Spinal cord (tissue), 10 donors: ENCODE results near the gene TMPRSS9. TPM values are rescaled to one million over a fixed set of nuclear protein-coding genes. Genes with fewer than 3 reads are reported as not detected.
"Not testable (repeated sequence)": the region's sequence is repeated elsewhere in the genome, so short reads cannot be mapped to it uniquely, and the experiment has no call there.

Experiments used
- DNase-seq, 6 donors: peaks; one replicate each; pipeline versions ENCODE4 v3.0.0 to v3.0.0-alpha.2; 2013 to 2015; ENCODE audit warnings: low spot score in 6 of 6, low read depth in 4 of 6
- H3K27ac ChIP-seq: one replicate; pipeline ENCODE4 v1.5.1; 2013; ENCODE audit warnings: low read depth, low read length, control low read depth
- H3K27me3 ChIP-seq: one replicate; pipeline ENCODE4 v1.6.1; 2013; ENCODE audit warnings: low read length; ENCODE audit not compliant: control insufficient read depth, insufficient read depth
- H3K36me3 ChIP-seq: one replicate; pipeline ENCODE4 v1.6.1; 2013; ENCODE audit warnings: low read length; ENCODE audit not compliant: control insufficient read depth, insufficient read depth
- H3K4me1 ChIP-seq: one replicate; pipeline ENCODE4 v1.6.1; 2013; ENCODE audit warnings: low read length; ENCODE audit not compliant: control insufficient read depth, insufficient read depth
- H3K4me3 ChIP-seq: one replicate; pipeline ENCODE4 v1.5.1; 2013; ENCODE audit warnings: low read depth, low read length, control low read depth
- H3K9me3 ChIP-seq: one replicate; pipeline ENCODE4 v1.6.1; 2013; ENCODE audit warnings: low read length; ENCODE audit not compliant: control insufficient read depth, insufficient read depth
- WGBS: methylation state at CpG from one replicate; pipeline ENCODE4 v1.1.5; 2013; ENCODE audit warnings: missing lambda C conversion rate; ENCODE audit not compliant: insufficient coverage; 5-methylcytosine and 5-hydroxymethylcytosine counted together
- polyA plus RNA-seq, 2 donors: library from polyadenylated mRNA; unstranded; fragments of 120-200 nt; gene quantifications; one replicate each; pipeline ENCODE4 v1.2.1, GENCODE V29; 2013; ENCODE audit not compliant: insufficient read length in 2 of 2
- total RNA-seq, 2 donors: library from RNA; depleted of rRNA in 1 of 2; stranded (reverse); fragments of 120-200 nt in 1 of 2; fragments of >200 nt in 1 of 2; gene quantifications; one replicate each; pipeline versions ENCODE4 v1.2.3 to v1.2.4, GENCODE V29; 2013 to 2014
- donor health status: healthy.

Gene TMPRSS9
- total and polyA plus RNA-seq, 4 donors, result 0.33 to 3.8 (median 1.4) TPM

DNA sequence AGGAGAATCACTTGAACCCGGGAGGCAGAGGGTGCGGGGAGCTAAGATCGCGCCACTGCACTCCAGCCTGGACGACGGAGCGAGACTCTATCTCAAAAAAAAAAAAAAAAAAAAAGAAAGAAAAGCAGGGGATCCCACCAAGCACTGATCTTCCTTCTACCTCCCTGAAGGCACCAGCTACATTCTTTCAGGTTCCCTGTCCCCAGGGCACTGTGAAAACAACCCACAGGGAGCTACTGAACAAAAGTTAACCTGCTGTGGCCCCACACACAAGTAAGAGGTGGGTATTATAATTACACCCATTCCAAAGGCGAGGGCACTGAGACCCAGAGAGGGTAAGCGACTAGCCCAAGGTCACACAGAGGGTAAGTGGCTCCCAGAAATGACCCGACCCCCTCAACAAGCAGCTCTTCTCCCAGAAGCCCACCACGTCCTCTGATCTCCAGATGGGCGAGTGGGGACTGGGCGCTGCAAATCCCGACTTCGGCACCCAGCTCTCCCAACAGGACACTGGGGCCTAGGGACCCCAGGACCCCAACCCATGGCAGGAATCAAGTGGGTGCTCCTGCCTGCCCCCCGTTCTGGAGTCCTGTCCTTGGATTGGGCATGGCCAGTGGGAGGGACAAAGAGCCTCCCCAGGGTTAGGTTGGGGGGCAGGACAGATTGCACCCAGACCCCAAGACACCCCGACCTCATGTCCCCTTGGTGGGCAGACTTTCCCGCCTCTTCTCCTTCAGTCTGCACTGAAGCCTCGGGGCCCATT lies 94.3 kb downstream of the TMPRSS9 start:
- Histone ChIP-seq H3K36me3 (peaks cover 44% of the 10 kb centered on the region), H3K4me3 (no peak overlapping the region), H3K27me3 (no peaks in the 10 kb centered on the region), H3K27ac (no peak overlapping the region), H3K4me1 (peaks cover 25% of the 10 kb centered on the region), H3K9me3 (no peaks in the 10 kb centered on the region)
- WGBS, result 93% methylated on average over 11 of the region's 19 CpGs
- no peak for DNase-seq

DNA sequence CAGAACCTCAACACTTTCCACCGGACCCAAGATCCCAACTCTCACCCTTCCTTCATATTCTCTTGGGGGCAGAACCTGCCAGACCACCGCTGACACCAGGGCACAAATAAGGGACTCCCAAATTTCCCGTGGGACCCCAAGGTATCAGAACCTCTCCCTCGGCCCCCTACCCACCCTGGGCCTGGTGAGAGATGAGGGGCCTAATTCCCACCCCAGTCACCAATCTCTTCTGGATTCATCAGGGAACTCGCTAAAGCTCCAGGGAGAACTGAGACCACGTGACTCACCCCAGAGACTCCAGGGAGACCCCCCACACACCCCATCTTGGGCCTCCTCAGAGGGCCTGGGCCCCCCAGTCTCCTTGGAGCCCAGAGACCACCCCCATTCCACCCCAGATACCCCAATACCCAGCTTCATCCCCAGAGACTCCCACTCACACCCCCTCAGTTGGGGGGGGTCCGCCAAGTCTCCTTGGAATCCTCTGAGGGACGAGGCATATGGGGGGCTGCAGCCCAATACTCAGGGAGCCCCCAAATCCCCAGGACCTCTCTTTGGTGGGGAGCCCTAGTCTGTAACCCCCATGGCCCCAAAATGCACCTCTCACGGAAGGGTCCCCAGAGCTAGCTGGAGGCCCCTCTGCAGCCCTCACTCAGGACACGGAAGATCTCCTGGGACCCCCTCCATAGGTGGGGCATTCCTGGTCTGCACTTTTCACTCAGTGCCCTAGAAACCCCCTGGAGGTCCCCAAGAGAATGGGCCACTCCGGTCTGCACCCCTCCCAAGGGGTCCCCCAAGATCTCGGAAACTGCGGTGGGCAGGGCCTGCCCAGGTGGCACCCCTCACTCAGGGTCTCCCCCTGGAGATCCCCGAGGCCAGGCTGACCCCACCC lies 95.1 kb downstream of the TMPRSS9 start:
- no peaks in the 10 kb centered on the region for H3K9me3 ChIP-seq
- H3K4me1 ChIP-seq, result peaks cover 25% of the 10 kb centered on the region
- WGBS, result 51% methylated on average over 13 of the region's 14 CpGs
- DNase-seq, result no peak
- H3K27ac ChIP-seq, result no peak overlapping the region
- H3K4me3 ChIP-seq, result peak overlapping the region; percentile 73
- peaks cover 41% of the 10 kb centered on the region for H3K36me3 ChIP-seq
- no peaks in the 10 kb centered on the region for H3K27me3 ChIP-seq

DNA sequence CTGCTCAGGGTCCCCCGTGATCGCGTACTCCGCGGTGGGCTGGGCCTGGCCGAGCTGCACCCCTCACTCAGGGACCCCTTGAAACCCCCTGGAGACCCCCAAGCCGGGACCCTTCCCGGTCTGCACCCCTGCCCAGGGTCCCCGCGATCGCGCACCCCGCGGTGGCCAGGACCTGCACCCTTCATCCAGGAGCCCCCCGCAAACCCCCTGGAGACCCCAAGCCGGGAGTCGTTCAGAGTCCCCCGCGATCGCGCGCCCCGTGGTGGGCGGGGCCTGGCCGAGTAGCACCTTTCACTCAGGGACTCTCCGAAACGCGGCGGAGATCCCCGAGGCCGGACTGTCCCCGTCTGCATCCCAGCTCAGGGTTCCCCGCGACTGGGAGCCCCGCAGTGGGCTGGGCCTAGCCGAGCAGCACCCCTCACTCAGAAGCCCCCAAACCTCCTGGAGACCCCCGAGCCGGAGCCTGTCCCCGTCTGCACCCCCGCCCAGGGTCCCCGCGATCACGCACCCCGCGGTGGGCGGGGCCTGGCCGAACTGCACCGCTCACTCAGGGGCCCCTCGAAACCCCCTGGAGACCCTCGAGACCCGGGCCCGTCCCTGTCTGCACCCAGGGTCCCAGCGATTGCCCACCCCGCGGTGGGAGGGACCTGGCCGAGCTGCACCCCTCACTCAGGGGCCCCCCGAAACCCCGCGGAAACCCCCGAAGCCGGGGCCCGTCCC lies 95.9 kb downstream of the TMPRSS9 start:
- Histone ChIP-seq H3K27ac (no peak overlapping the region), H3K36me3 (peaks cover 33% of the 10 kb centered on the region), H3K27me3 (no peaks in the 10 kb centered on the region), H3K9me3 (no peaks in the 10 kb centered on the region), H3K4me3 (peak overlapping the region; percentile 73), H3K4me1 (peaks cover 25% of the 10 kb centered on the region)
- 0% methylated on average over 61 of the region's 62 CpGs for WGBS
- peak in 2 of 6 donors; percentile 35 to 36 for DNase-seq

DNA sequence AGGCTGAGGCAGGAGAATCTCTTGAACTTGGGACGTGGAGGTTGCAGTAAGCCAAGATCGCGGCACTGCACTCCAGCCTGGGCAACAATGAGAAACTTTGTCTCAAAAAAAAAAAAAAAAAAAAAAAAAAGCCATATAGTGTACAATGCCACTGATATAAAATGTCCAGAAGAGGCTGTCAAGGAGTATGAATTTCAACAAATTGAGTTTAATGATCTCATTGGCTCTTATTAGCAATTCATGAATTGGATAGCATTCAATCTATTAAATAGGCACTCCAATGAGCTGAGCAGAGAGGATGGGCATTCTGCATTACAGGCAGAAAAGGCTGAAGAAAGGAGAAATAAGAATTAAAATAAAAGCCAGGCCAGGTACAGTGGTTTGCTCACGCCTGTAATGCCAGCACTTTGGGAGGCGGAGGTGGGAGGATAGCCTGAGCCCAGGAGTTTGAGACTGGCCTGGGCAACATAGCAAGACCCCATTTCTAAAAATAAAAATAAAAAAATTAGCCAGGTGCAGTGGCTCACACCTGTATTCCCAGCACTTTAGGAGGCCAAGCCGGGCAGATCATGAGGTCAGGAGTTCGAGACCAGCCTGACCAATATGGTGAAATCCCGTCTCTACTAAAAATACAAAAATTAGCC lies 97.5 kb downstream of the TMPRSS9 start:
- DNase-seq, result no peak
- Histone ChIP-seq H3K36me3 (peaks cover 21% of the 10 kb centered on the region), H3K27ac (peak overlapping the region; percentile 85), H3K4me3 (peak overlapping the region; percentile 48), H3K9me3 (no peaks in the 10 kb centered on the region), H3K4me1 (peaks cover 36% of the 10 kb centered on the region), H3K27me3 (peaks cover 3% of the 10 kb centered on the region)
- 96% methylated on average over 3 of the region's 8 CpGs for WGBS

DNA sequence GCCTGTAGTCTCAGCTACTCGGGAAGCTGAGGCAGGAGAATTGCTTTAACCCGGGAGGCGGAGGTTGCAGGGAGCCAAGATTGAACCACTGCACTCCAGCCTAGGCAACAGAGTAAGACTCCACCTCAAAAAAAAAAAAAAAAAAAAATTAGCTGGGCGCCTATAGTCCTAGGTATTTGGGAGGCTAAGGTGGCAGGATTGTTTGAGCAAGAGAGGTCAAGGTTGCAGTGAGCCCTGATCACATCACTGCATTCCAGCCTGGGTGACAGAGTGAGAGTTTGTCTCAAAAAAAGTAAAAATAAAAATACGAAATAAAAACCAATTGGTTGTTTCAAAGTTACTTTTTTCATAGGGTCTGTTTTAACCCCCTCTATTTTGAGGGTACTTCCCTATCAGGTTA lies 98.0 kb downstream of the TMPRSS9 start:
- 100% methylated on average over 2 of the region's 5 CpGs for WGBS

DNA sequence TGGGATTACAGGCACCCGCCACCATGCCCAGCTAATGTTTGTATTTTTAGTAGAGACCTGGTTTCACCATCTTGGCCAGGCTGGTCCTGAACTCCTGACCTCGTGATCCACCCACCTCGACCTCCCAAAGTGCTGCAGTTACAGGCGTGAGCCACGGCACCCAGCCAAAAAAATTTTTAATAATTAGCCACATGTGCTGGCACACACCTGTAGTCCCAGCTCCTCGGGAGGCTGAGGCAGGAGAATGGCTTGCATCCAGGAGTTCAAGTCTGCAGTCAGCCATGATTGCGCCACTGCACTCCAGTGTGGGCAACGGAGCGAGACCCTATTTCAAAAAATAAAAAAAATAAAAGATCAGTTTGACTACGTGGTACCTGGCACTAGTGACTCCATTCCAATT lies 98.7 kb downstream of the TMPRSS9 start:
- peaks cover 45% of the 10 kb centered on the region for H3K4me1 ChIP-seq
- H3K27me3 ChIP-seq, H3K36me3 ChIP-seq, H3K27ac ChIP-seq, DNase-seq, H3K4me3 ChIP-seq, H3K9me3 ChIP-seq: not testable (repeated sequence)
- WGBS, result 92% methylated on average over 7 of the region's 10 CpGs

More for the DNA sequence above, 98.0 kb downstream of the TMPRSS9 start:
- Histone ChIP-seq H3K27me3 (peaks cover 3% of the 10 kb centered on the region), H3K4me1 (peaks cover 42% of the 10 kb centered on the region), H3K4me3 (no peak overlapping the region), H3K27ac (no peak overlapping the region), H3K9me3 (no peaks in the 10 kb centered on the region), H3K36me3 (peaks cover 16% of the 10 kb centered on the region)
- DNase-seq, result no peak

DNA sequence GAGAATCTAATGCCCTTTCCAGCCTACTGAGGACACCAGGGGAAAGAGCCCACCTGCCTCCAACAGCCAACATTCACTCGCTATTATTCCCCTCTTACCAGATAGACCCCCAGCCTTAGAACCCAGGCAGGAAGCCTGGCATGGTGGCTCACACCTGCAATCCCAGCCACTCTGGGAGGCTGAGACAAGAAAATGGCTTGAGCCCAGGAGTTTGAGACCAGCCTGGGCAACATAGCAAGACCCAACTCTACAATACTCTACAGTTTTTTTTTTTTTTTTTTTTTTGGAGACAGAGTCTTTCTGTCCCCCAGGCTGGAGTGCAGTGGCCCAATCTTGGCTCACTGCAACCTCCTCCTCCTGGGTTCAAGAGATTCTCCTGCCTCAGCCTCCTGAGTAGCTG lies 100.2 kb downstream of the TMPRSS9 start:
- no peak for DNase-seq
- peaks cover 3% of the 10 kb centered on the region for H3K27me3 ChIP-seq
- no peaks in the 10 kb centered on the region for H3K36me3 ChIP-seq
- no peak overlapping the region for H3K27ac ChIP-seq
- H3K4me1 ChIP-seq, result peaks cover 34% of the 10 kb centered on the region
- H3K9me3 ChIP-seq, result no peaks in the 10 kb centered on the region
- WGBS, result 91% methylated on average over 1 of the region's 1 CpG
- no peak overlapping the region for H3K4me3 ChIP-seq

DNA sequence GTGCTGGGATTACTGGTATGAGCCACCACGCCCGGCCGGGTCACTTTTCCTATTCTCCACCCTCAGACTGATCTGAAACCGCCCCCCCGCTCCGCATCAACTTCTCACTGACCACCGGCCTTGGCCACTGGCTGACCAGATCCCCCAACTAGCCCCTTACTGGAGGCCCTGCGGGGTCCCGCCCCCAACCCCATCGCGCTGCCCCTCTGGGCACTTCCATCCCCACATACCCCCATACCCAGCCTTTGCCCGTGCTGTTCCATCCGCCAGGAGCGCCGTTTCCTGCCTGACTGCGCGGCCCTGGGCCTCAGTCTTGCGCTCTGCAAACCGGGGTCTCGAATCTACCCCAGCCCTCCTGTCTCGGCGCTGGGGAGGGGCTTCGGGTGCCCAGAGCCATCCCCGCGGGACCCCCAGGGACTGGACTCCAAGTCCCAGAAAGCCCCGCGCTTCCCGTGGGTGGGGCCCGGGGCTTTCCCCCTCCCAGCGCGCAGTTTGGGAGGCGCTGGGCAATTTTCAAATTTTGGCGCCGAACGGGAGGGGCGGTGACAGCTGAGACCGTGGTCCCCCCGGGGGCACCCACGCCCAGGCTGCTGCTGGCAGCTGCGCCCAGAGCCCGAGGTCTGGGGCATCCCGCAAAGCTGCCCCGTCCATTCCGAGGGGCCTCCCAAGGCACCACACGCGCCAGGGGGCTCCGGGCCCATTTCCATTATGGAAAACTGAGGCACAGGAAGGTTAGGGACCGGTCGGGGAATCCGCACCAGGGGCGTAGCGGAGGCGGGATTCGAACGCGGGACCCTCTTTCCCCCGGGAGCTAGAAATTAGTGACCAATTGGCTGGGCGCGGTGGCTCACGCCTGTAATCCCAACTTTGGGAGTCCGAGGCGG lies 101.9 kb downstream of the TMPRSS9 start:
- H3K27ac ChIP-seq, result peak overlapping the region; percentile 42
- 6% methylated on average over 61 of the region's 62 CpGs for WGBS

More for the DNA sequence above, 101.9 kb downstream of the TMPRSS9 start:
- Histone ChIP-seq H3K36me3 (no peaks in the 10 kb centered on the region), H3K27me3 (peaks cover 3% of the 10 kb centered on the region), H3K9me3 (no peaks in the 10 kb centered on the region), H3K4me1 (peaks cover 24% of the 10 kb centered on the region), H3K4me3 (peak overlapping the region; percentile 66)
- peak in 2 of 6 donors; percentile 73 to 89 for DNase-seq
